ENCODE results near the gene PPP1R13L. TPM values are rescaled to one million over a fixed set of nuclear protein-coding genes. Genes with fewer than 3 reads are reported as not detected.
A peak's percentile ranks its signal among the peaks of the same experiment; 100 is the strongest.

PPP1R13L gene
- total RNA-seq, 4 donors from 2014 or later: 4.1 to 16.8 (median 9.5) TPM

DNA sequence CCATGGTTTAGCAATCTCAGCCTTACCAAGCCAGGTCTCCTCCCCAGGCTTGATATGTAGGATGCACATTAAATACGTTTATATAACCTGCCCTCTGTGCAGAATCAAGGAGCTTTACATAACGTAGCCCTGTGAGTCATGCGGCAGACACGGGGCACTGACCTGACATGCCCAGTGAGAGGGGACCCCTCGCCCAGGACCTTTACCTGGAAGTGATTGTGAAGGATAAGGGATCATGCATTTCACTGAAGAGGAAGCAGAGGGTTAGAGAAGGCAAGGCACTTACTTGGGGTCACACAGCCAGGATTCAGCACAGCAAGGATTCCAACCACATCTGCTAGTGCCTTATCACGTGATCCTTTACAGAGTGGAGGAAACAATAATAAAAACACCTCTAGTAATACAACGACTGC is 44.0 kb upstream of the PPP1R13L start:
- Histone ChIP-seq H3K36me3 (no peaks in the 10 kb centered on the region), H3K4me3 (no peak overlapping the region), H3K9me3 (no peaks in the 10 kb centered on the region), H3K27me3 (no peaks in the 10 kb centered on the region), H3K4me1 (peaks cover 26 to 75% (median 45%) of the 10 kb centered on the region in 4 donors), H3K27ac (replicated peaks in 1 of 4) (peak overlapping the region in 3 of 4 donors; percentile 2 to 91 (median 85))
- intact Hi-C loops (cut with DNase I): no loop called here
- 50% methylated on average over 7 of the region's 7 CpGs for WGBS
- DNase-seq (ENCODE audit: extremely low spot score): no peak
- no peak for TF ChIP-seq POLR2A (IDR thresholded peaks at IDR 0.05; ENCODE audit: low read depth)
- no peak for TF ChIP-seq EP300 (IDR thresholded peaks at IDR 0.05)
- TF ChIP-seq, protein P1, sequence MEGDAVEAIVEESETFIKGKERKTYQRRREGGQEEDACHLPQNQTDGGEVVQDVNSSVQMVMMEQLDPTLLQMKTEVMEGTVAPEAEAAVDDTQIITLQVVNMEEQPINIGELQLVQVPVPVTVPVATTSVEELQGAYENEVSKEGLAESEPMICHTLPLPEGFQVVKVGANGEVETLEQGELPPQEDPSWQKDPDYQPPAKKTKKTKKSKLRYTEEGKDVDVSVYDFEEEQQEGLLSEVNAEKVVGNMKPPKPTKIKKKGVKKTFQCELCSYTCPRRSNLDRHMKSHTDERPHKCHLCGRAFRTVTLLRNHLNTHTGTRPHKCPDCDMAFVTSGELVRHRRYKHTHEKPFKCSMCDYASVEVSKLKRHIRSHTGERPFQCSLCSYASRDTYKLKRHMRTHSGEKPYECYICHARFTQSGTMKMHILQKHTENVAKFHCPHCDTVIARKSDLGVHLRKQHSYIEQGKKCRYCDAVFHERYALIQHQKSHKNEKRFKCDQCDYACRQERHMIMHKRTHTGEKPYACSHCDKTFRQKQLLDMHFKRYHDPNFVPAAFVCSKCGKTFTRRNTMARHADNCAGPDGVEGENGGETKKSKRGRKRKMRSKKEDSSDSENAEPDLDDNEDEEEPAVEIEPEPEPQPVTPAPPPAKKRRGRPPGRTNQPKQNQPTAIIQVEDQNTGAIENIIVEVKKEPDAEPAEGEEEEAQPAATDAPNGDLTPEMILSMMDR (IDR thresholded peaks at IDR 0.05): no peak
- no peak for TF ChIP-seq POLR2AphosphoS5 (IDR thresholded peaks at IDR 0.05)

- no peak for DNase-seq (ENCODE audit: extremely low spot score)
- Histone ChIP-seq H3K36me3 (no peaks in the 10 kb centered on the region), H3K4me3 (no peak overlapping the region), H3K27ac (replicated peaks in 1 of 4) (peak overlapping the region in 2 of 4 donors; percentile 2 to 85), H3K4me1 (peaks cover 26 to 77% (median 49%) of the 10 kb centered on the region in 4 donors), H3K9me3 (no peaks in the 10 kb centered on the region), H3K27me3 (no peaks in the 10 kb centered on the region)
- intact Hi-C loops (cut with DNase I): no loop called here
- 92% methylated on average over 3 of the region's 3 CpGs for WGBS
- TF ChIP-seq POLR2AphosphoS5 (IDR thresholded peaks at IDR 0.05) (no peak), POLR2A (IDR thresholded peaks at IDR 0.05; ENCODE audit: low read depth) (no peak), EP300 (IDR thresholded peaks at IDR 0.05) (no peak)
- TF ChIP-seq, protein P1 (IDR thresholded peaks at IDR 0.05): no peak
Measured at GRCh38 chr19:45448425-45448756, 43.5 kb upstream of the PPP1R13L start.

- H3K4me1 ChIP-seq: peaks cover 33 to 87% (median 59%) of the 10 kb centered on the region in 4 donors
- no peak for DNase-seq (ENCODE audit: extremely low spot score)
- intact Hi-C loops (cut with DNase I): no loop called here
Measured at GRCh38 chr19:45446944-45447343, 42.1 kb upstream of the PPP1R13L start.

DNA sequence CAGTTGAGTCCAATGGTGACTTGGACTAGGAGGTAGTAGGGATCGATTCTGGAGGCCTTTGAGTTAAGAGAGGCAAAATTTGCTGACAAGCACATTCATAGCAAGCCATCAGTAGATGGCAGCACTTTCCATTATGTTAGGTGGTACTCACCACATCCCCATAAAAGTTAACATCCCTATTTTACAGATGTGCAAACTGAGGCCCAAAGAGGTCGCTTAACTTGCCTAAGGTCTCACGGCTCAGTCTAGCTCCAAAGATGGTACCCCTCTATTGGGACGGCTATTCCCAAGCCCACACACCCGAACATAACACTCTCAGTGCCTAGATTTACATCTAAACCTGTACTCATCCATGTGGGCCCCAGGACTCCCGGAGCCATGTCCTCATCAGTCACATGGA is 41.4 kb upstream of the PPP1R13L start:
- Histone ChIP-seq H3K4me1 (peaks cover 29 to 81% (median 54%) of the 10 kb centered on the region in 4 donors), H3K27ac (replicated peaks in 1 of 4) (peak overlapping the region in 2 of 4 donors; percentile 18 to 35), H3K27me3 (no peaks in the 10 kb centered on the region), H3K9me3 (no peaks in the 10 kb centered on the region), H3K4me3 (no peak overlapping the region), H3K36me3 (no peaks in the 10 kb centered on the region)
- TF ChIP-seq, protein P1 (IDR thresholded peaks at IDR 0.05): peak in 1 of 3 experiments; percentile 32
- no peak for TF ChIP-seq EP300 (IDR thresholded peaks at IDR 0.05)
- no peak for DNase-seq (ENCODE audit: extremely low spot score)
- intact Hi-C loops (cut with DNase I): no loop called here
- 81% methylated on average over 6 of the region's 6 CpGs for WGBS

More at GRCh38 chr19:45446944-45447343, 42.1 kb upstream of the PPP1R13L start:
- TF ChIP-seq EP300 (IDR thresholded peaks at IDR 0.05) (no peak), POLR2A (IDR thresholded peaks at IDR 0.05; ENCODE audit: low read depth) (no peak), POLR2AphosphoS5 (IDR thresholded peaks at IDR 0.05) (no peak)
- TF ChIP-seq, protein P1 (IDR thresholded peaks at IDR 0.05): no peak
- no peak overlapping the region for H3K4me3 ChIP-seq
- 74% methylated on average over 7 of the region's 7 CpGs for WGBS
- H3K27me3 ChIP-seq: no peaks in the 10 kb centered on the region
- H3K36me3 ChIP-seq: no peaks in the 10 kb centered on the region
- peak overlapping the region in 2 of 4 donors; percentile 18 to 35 for H3K27ac ChIP-seq (replicated peaks in 1 of 4)
- H3K9me3 ChIP-seq: no peaks in the 10 kb centered on the region

- Histone ChIP-seq H3K36me3 (no peaks in the 10 kb centered on the region), H3K4me1 (peaks cover 30 to 83% (median 57%) of the 10 kb centered on the region in 4 donors), H3K4me3 (no peak overlapping the region), H3K27ac (replicated peaks in 1 of 4) (peak overlapping the region; percentile 92 to 97 (median 94)), H3K9me3 (no peaks in the 10 kb centered on the region), H3K27me3 (no peaks in the 10 kb centered on the region)
- no peak for DNase-seq (ENCODE audit: extremely low spot score)
- intact Hi-C loops (cut with DNase I): no loop called here
- TF ChIP-seq EP300 (IDR thresholded peaks at IDR 0.05): no peak
- no peak for TF ChIP-seq POLR2A (IDR thresholded peaks at IDR 0.05; ENCODE audit: low read depth)
- 92% methylated on average over 4 of the region's 4 CpGs for WGBS
Measured at GRCh38 chr19:45445139-45445538, 40.3 kb upstream of the PPP1R13L start.

Measured in esophagus muscularis mucosa (tissue), 4 donors.